Tibial nerve (tissue), 4 donors: ENCODE measurements around the gene KIAA1217.

Experiments
- CTCF ChIP-seq, 5 experiments: fragments of 200-600 bp in 3 of 5; fragments of 450-650 bp in 2 of 5; sonication (generic) in 3 of 5; IDR thresholded peaks; one replicate each; pipeline ENCODE4 v1.5.1; 2016 to 2019; ENCODE audit warnings: antibody characterized with exemption in 5 of 5, mild to moderate bottlenecking in 3 of 5, moderate library complexity in 2 of 5
- EP300 ChIP-seq, 2 donors: sonication (generic); formaldehyde crosslinking; IDR thresholded peaks; one replicate each; pipeline ENCODE4 v1.6.1; 2017; ENCODE audit warnings: antibody characterized with exemption in 2 of 2, mild to moderate bottlenecking in 1 of 2

- no peak for TF ChIP-seq EP300 (IDR thresholded peaks at IDR 0.05)
- TF ChIP-seq CTCF (IDR thresholded peaks at IDR 0.05): no peak
Observed at GRCh38 chr10:24484771-24485170, 275.8 kb downstream of the KIAA1217 start.
